Measurements from ENCODE around the gene EFTUD2. TPM values are rescaled to one million over a fixed set of nuclear protein-coding genes. Genes with fewer than 3 reads are reported as not detected.
"Not testable (repeated sequence)": the region's sequence is repeated elsewhere in the genome, so short reads cannot be mapped to it uniquely, and the experiment has no call there.

EFTUD2 gene
- total and polyA plus RNA-seq, 8 donors: 15.9 to 176 (median 81.8) TPM

GRCh38 chr17:44829523-44830358, 69.5 kb downstream of the EFTUD2 start, which contains the start of gene GJC1:
Gene GJC1, minus strand, starts transcription at chr17:44830287. Its CDS starts 24,470 bp downstream, at chr17:44805817.
- Histone ChIP-seq H3K4me1 (peaks cover 17 to 22% (median 20%) of the 10 kb centered on the region in 4 donors), H3K27me3 (peaks cover 8 to 98% (median 65%) of the 10 kb centered on the region in 3 donors), H3K36me3 (no peaks in the 10 kb centered on the region), H3K27ac (peak within 1 kb of the TSS; percentile 46 to 86 (median 80)), H3K4me3 (peak within 1 kb of the TSS; percentile 60 to 70 (median 66)), H3K9me3 (no peaks in the 10 kb centered on the region)
- peak in 1 of 2 donors; percentile 80 for DNase-seq
- 0 to 2% (median 1%) methylated on average over 10 to 123 of the region's 123 CpGs for WGBS, 5 donors
- TF ChIP-seq EP300 (IDR thresholded peaks at IDR 0.05) (no peak), POLR2AphosphoS5 (IDR thresholded peaks at IDR 0.05) (no peak), POLR2A (IDR thresholded peaks at IDR 0.05) (no peak)
- intact Hi-C loops (cut with DNase I; ENCODE audit: low total_unique reads): no loop called here

GRCh38 chr17:44828919-44829522, 70.2 kb downstream of the EFTUD2 start:
- WGBS, 5 donors: 5 to 11% (median 10%) methylated on average over 21 of the region's 21 CpGs
- intact Hi-C loops (cut with DNase I; ENCODE audit: low total_unique reads): no loop called here
- peaks cover 8 to 98% (median 65%) of the 10 kb centered on the region in 3 donors for H3K27me3 ChIP-seq
- peak overlapping the region; percentile 46 to 86 (median 80) for H3K27ac ChIP-seq
- H3K9me3 ChIP-seq: no peaks in the 10 kb centered on the region
- H3K36me3 ChIP-seq: no peaks in the 10 kb centered on the region
- peak in 1 of 2 donors; percentile 61 for DNase-seq
- H3K4me1 ChIP-seq: peaks cover 17 to 22% (median 20%) of the 10 kb centered on the region in 4 donors
- TF ChIP-seq POLR2AphosphoS5 (IDR thresholded peaks at IDR 0.05) (no peak), POLR2A (IDR thresholded peaks at IDR 0.05) (no peak), CTCF (IDR thresholded peaks at IDR 0.05) (no peak), EP300 (IDR thresholded peaks at IDR 0.05) (no peak)
- H3K4me3 ChIP-seq: peak overlapping the region; percentile 60 to 70 (median 66)

GRCh38 chr17:44827863-44828262, 71.4 kb downstream of the EFTUD2 start:
- H3K4me1 ChIP-seq: peaks cover 17 to 22% (median 20%) of the 10 kb centered on the region in 4 donors
- no peak for TF ChIP-seq CTCF (IDR thresholded peaks at IDR 0.05)
- TF ChIP-seq POLR2AphosphoS5 (IDR thresholded peaks at IDR 0.05): no peak
- peaks cover 8 to 97% (median 65%) of the 10 kb centered on the region in 3 donors for H3K27me3 ChIP-seq
- 62 to 81% (median 73%) methylated on average over 1 of the region's 1 CpG for WGBS, 5 donors
- H3K36me3 ChIP-seq: no peaks in the 10 kb centered on the region
- H3K27ac ChIP-seq: peak overlapping the region in 2 of 5 donors; percentile 36 to 86
- H3K9me3 ChIP-seq: no peaks in the 10 kb centered on the region
- intact Hi-C loops (cut with DNase I; ENCODE audit: low total_unique reads): no loop called here
- no peak for DNase-seq
- peak overlapping the region in 3 of 4 donors; percentile 6 to 63 (median 60) for H3K4me3 ChIP-seq

- Histone ChIP-seq H3K4me3 (no peak overlapping the region), H3K27me3 (peaks cover 8 to 81% (median 55%) of the 10 kb centered on the region in 3 donors), H3K27ac (peak overlapping the region in 2 of 5 donors; percentile 48 to 86), H3K36me3 (no peaks in the 10 kb centered on the region), H3K4me1 (peaks cover 17 to 22% (median 20%) of the 10 kb centered on the region in 4 donors), H3K9me3 (no peaks in the 10 kb centered on the region)
- WGBS, 5 donors: 85 to 91% (median 87%) methylated on average over 15 of the region's 15 CpGs
- no peak for TF ChIP-seq POLR2AphosphoS5 (IDR thresholded peaks at IDR 0.05)
- no peak for TF ChIP-seq POLR2A (IDR thresholded peaks at IDR 0.05)
- TF ChIP-seq EP300 (IDR thresholded peaks at IDR 0.05): no peak
- no peak for TF ChIP-seq CTCF (IDR thresholded peaks at IDR 0.05)
- intact Hi-C loops (cut with DNase I; ENCODE audit: low total_unique reads): no loop called here
- no peak for DNase-seq
Observed at GRCh38 chr17:44826123-44826790, 73.0 kb downstream of the EFTUD2 start.

GRCh38 chr17:44825236-44825635, 74.0 kb downstream of the EFTUD2 start:
- Histone ChIP-seq H3K4me1 (peaks cover 11 to 21% (median 13%) of the 10 kb centered on the region in 4 donors), H3K27me3 (peaks cover 8 to 71% (median 44%) of the 10 kb centered on the region in 3 donors)
- H3K4me3 ChIP-seq; DNase-seq; intact Hi-C loops (cut with DNase I; ENCODE audit: low total_unique reads); H3K36me3 ChIP-seq; H3K27ac ChIP-seq; H3K9me3 ChIP-seq: not testable (repeated sequence)
- 94 to 97% (median 96%) methylated on average over 9 of the region's 9 CpGs for WGBS, 5 donors

Measured in stomach (tissue), 9 donors.